Activated T-cell treated with anti-CD3 and anti-CD28 coated beads, Interleukin-2, amount 50 U/mL, for 48 hours (primary cell): Measurements from ENCODE around the gene FHIP1B.

Source experiments
- DNase-seq, 2 experiments: peaks; one replicate each; pipeline ENCODE4 v3.0.0-alpha.2; 2020

Gene FHIP1B

GRCh38 chr11:6238902-6239301, 4.5 kb upstream of the FHIP1B start, which contains the start of gene CNGA4:
Gene CNGA4 (plus strand): TSS chr11:6239089. CDS start chr11:6239207, 118 bp downstream.
- DNase-seq: no peak

- DNase-seq: no peak
Measured at GRCh38 chr11:6237761-6238302, 3.4 kb upstream of the FHIP1B start.

- no peak for DNase-seq
Measured at GRCh38 chr11:6237266-6237665, 2.8 kb upstream of the FHIP1B start.

DNA sequence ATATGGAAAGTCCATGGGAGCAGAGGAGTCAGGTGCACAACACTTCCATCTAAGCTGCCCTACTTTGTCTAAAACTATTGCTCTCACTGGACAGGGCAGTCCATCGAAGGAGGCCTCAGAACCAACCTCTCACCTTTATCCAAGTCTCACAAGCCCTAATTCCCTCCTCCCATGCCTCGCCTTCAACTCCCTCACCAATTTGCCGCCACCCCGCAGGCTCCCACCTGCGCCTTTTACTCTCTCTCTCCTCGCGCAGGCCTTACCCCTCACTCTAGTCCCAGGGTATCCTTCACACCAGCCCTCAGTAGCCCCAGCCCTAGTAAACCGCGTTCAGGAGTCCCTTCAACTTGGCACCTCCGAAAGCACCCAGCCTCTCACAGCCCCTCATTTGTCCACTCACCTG, 451 bp downstream of the FHIP1B start:
- no peak for DNase-seq

DNA sequence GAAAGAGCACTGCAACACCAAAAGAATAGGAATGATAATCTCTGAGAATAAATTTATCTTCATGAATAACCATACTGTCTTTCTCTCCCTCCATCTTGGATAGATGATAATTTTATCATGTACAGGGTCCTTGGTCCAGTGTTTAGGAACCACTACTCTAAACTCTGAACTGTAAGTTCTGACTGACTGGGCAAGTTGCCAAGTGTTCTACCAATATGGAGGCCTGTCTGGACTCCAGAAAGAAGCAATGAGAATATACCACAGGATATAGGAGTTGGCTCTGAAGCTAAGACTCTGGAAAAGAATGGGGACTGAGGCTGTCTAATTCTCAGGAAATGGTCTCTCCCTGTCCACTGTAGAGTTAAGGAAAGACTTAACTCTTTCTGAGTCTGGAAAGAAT, 1.5 kb downstream of the FHIP1B start:
- DNase-seq: no peak

DNA sequence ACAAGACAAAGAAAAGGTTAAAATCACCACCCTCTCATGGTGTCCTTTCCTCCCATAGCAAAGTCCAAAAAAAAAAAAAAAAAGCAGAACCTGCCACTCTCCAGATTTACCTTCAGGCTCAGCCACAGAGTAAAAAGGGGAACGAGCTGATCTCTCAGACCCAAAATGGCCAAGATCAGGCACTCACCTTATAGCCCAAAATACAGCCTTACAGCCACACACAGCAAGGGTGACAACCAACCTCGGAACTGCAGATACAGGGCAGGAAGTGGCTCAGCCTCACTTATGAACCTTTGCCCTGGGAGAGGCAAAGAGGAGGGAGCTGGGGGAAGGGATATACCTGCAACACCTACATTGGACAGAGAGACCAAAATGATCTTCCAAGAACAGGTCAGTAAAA, 4.5 kb downstream of the FHIP1B start:
- no peak for DNase-seq

GRCh38 chr11:6228520-6228919, 5.9 kb downstream of the FHIP1B start:
- no peak for DNase-seq

DNA sequence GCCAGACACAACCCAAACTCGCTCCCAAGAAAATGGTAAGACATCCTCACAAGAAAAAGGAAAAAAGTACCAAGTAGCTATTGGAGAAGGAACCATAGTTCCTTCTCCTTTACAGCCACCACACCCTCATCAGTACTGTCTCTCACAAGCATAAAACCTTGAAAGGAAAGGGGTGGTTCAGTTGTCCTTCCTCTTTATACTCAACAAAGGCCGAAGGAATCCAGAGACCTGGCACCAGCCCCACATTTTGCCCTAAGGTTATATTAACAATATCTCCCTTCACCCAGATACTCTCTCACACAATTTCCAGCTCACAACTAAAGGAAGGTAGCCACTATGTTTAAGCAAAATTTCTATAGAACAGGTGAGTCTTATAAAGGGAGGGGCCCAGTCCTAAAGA, 8.5 kb downstream of the FHIP1B start:
- DNase-seq: no peak

- DNase-seq: no peak
Measured at GRCh38 chr11:6225024-6225423, 9.4 kb downstream of the FHIP1B start.

- DNase-seq: no peak
Measured at GRCh38 chr11:6224421-6224820, 10.0 kb downstream of the FHIP1B start.

DNA sequence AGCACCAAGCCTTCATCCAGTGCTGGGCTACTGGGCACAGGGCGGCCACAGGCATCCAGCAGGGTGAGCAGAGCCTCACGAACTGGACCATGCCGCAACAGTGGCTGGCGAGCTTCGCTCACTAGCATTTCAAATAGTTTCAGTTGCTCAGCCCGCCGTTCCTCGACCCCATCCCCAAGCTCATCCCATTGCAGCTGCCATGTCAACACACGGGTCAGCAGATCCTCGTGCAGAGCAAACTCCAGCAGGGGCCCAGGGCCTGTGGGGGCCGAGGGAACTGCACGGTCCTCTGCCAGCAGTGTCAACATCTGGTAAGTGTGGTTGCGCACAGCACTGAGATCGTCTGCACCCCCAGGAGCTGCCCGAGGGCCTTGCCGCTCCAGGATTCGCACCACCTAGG, 10.6 kb downstream of the FHIP1B start:
- DNase-seq: no peak

DNA sequence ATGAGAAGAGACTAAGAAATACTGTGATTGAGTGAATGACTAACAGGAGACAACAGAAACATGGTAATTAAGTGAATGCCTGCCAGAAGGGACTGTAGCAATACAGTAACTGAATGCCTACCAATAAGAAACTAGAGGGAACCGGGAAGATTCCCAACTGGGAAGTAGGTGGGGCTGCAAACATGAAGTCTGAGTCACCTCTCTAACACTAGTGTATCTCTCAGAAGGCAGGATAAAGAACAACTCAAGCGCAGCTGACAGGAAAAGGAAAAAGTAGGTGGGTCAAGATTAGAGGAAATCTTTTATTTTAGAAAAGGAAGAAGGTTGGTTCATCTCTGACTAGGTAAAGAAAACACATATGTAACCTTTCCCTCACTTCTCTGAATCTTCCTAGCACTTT, 15.1 kb downstream of the FHIP1B start:
- no peak for DNase-seq

- no peak for DNase-seq
Measured at GRCh38 chr11:6217722-6218121, 16.7 kb downstream of the FHIP1B start.

GRCh38 chr11:6216501-6216900, 17.9 kb downstream of the FHIP1B start:
- no peak for DNase-seq

DNA sequence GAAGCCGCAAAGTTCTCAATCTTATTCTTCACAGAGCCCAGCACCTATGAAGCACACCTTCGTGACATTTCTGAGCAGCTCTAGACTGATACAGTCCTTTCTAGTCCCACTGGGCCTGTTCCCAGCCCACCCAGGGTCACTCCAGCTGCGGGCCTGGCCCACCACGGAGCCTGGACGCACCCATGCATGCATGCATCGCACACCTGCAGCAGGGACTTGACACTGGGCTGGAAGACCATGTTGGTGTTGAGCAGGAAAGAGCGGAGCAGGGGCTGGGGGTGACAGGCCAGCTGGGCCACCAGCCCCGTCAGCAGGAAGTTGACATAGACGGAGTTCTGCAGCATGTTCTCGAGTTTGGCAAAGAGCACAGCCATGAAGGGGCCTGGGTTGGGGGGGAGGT, 19.9 kb downstream of the FHIP1B start:
- DNase-seq: no peak

- DNase-seq: no peak
Measured at GRCh38 chr11:6210274-6210955, 24.0 kb downstream of the FHIP1B start.

- no peak for DNase-seq
Measured at GRCh38 chr11:6209801-6210200, 24.6 kb downstream of the FHIP1B start.

GRCh38 chr11:6206456-6207180, 27.8 kb downstream of the FHIP1B start:
- no peak for DNase-seq

DNA sequence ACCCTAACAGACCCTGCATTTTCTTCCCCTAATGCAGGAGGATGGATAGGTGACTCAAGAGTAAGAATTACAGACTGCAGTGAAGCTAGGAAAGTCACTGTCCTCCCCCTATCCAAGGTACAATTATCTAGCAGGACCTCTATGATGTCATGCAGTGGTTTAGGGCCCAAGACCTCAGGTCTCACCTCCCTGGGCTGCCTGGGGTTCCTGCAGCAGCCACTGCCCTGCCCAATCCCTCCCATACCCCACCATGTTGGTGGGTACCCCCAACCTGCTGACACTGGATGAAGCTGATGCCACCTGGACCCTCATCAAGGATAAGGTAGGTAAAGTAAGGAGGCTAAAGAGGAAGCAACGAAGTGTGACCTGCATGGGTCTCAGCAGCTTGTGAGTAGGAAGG, 29.1 kb downstream of the FHIP1B start, which contains the start of gene C11orf42:
TSS of gene C11orf42 (plus strand) at position 192 of the 400 bp plus-strand sequence. CDS start at position 251, 59 bp downstream.
- DNase-seq: no peak

DNA sequence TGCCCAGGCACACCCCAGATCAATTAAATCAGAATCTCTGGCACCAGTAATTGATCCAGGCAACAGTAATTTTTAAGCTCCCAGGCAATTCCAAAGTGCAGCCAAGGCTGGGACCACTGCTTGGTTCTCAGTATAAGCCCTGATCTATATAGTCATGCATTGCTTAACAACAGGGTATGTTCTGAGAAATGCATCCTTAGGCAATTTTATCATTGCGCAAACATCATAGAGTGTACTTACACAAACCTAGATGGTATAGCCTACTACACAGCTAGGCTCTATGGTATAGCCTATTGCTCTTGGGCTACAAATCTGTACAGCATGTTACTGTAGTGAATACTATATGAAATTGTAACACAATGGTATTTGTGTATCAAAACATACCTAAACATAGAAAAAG, 29.7 kb downstream of the FHIP1B start:
- no peak for DNase-seq

GRCh38 chr11:6203327-6203726, 31.1 kb downstream of the FHIP1B start:
- no peak for DNase-seq

GRCh38 chr11:6202041-6202440, 32.4 kb downstream of the FHIP1B start:
- DNase-seq: no peak

DNA sequence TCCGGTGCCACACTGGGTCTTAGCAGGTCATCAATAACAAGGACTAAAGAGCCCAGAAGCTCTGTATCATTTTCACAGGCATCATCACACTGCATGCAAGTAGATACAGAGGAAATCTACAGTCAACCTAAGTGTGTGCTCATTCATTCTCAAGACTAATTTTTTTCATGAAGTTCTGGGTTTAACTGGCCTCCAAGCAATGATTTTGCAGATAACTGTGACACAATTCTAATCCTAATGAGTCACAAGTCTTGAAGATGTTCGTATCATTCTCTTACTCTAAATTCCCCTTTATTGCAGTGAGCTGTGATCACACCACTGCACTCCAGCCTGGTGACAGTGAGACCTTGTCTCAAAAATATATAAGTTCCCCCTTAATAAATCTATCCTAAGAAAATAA, 33.0 kb downstream of the FHIP1B start:
- DNase-seq: no peak

DNA sequence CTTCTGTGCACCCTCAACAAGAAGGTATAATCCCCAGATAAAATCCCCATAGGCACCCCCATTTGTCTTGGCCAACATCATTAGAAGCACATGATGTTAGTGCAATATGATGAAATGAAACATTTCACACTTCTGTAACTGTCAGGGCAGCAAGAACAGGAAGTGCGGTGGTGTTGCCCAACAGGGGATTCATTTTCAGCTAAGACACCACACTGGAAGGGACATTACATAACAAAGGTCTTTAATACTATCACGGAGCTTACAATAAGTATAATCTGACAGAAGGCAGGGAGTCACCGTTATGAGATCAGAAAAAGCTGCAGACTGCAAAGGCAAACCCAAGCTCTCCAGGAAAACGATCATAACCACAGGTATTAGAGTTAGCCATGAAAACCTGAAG, 33.5 kb downstream of the FHIP1B start:
- DNase-seq: no peak
